GM20000 (cell line): ENCODE results near the gene TPCN2.

Experiments
- DNase-seq: peaks from one replicate; pipeline ENCODE4 v3.0.0; 2012; ENCODE audit warnings: low spot score
- CTCF ChIP-seq: IDR thresholded peaks from 2 replicates; pipeline ENCODE4 v1.5.1; 2012; ENCODE audit warnings: mild to moderate bottlenecking, control low read depth; ENCODE audit errors: extremely low read depth, missing control alignments

TPCN2 gene

GRCh38 chr11:69022260-69022659 is 26.5 kb upstream of the TPCN2 start:
- no peak for TF ChIP-seq CTCF

GRCh38 chr11:69024509-69024908 is 24.2 kb upstream of the TPCN2 start:
- no peak for DNase-seq
- no peak for TF ChIP-seq CTCF

More at GRCh38 chr11:69022260-69022659, 26.5 kb upstream of the TPCN2 start:
- no peak for DNase-seq

GRCh38 chr11:69027704-69028372 is 20.9 kb upstream of the TPCN2 start:
- TF ChIP-seq CTCF = no peak
- DNase-seq = no peak

- no peak for TF ChIP-seq CTCF
- no peak for DNase-seq
Observed at GRCh38 chr11:69030301-69030700, 18.4 kb upstream of the TPCN2 start.

GRCh38 chr11:69032833-69033232 is 15.9 kb upstream of the TPCN2 start:
- no peak for TF ChIP-seq CTCF
- no peak for DNase-seq

- no peak for TF ChIP-seq CTCF
- DNase-seq = no peak
Observed at GRCh38 chr11:69033431-69033830, 15.3 kb upstream of the TPCN2 start.

- DNase-seq = no peak
- no peak for TF ChIP-seq CTCF
Observed at GRCh38 chr11:69034123-69034867, 14.4 kb upstream of the TPCN2 start.
